Body of pancreas (tissue), 4 donors: ENCODE measurements around the gene JADE1.

Experiments
- CTCF ChIP-seq, 7 experiments: fragments of 450-650 bp in 4 of 7; fragments of 200-600 bp in 3 of 7; sonication (generic) in 3 of 7; IDR thresholded peaks; one replicate each; pipeline ENCODE4 v1.5.1; 2016 to 2019; ENCODE audit warnings: antibody characterized with exemption in 7 of 7
- POLR2A ChIP-seq, 3 donors: fragments of 450-650 bp; IDR thresholded peaks; one replicate each; pipeline ENCODE4 v1.6.1; 2016; ENCODE audit warnings: antibody characterized with exemption in 3 of 3, mild to moderate bottlenecking in 2 of 3

GRCh38 chr4:128876200-128876599 is 66.7 kb downstream of the JADE1 start:
- TF ChIP-seq POLR2A (IDR thresholded peaks at IDR 0.05) (no peak), CTCF (IDR thresholded peaks at IDR 0.05) (no peak)
